ENCODE measurements around the gene GAD2. TPM values are rescaled to one million over a fixed set of nuclear protein-coding genes. Genes with fewer than 3 reads are reported as not detected.

GAD2 gene
- total and polyA plus RNA-seq, 2 experiments from 2014 or later, result 0.56 to 0.86 TPM

DNA sequence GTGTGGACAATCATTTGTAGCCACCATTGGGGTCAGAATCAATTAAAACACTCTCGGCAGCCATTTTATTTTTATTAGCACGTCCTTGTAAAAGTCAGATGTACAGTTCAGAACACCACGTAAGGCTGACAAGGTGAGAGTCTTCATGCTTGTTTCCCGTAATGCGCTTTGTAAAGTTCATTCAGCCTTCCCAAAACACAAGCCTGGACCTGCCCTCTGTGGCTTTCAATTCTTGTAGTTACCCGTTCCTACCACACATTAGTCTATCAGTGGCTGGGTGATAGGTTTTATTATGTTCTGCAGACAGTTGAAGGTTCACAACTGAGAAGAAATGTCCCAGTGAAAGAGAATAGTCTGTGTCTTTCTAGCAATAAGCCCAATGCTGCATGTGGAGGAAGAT, 35.4 kb downstream of the GAD2 start:
- Histone ChIP-seq H3K79me2 (replicated peaks; ENCODE audit: insufficient read depth) (no peaks in the 10 kb centered on the region), H4K20me1 (replicated peaks; ENCODE audit: insufficient read depth) (no peaks in the 10 kb centered on the region), H2AFZ (no peak overlapping the region), H3K36me3 (ENCODE audit: insufficient read depth) (no peaks in the 10 kb centered on the region), H3K4me1 (ENCODE audit: insufficient read depth) (no peaks in the 10 kb centered on the region), H3K4me3 (no peak overlapping the region), H3K27me3 (ENCODE audit: insufficient read depth) (no peaks in the 10 kb centered on the region), H3K27ac (ENCODE audit: low read depth) (no peak overlapping the region), H3K4me2 (no peak overlapping the region), H3F3A (replicated peaks; ENCODE audit: low read depth) (no peaks in the 10 kb centered on the region), H3K9me2 (ENCODE audit: insufficient read depth) (no peaks in the 10 kb centered on the region)
- no peak for ATAC-seq
- DNase-seq (ENCODE audit: low spot score), result no peak
- no peak overlapping the region for H3K4me3 Mint-ChIP-seq
- peaks cover 8% of the 10 kb centered on the region for H3K4me1 Mint-ChIP-seq
- H3K36me3 Mint-ChIP-seq (ENCODE audit: low read depth), result no peaks in the 10 kb centered on the region; the same call in 2 of the 3 replicates
- no peaks in the 10 kb centered on the region for H3K9me3 Mint-ChIP-seq
- TF ChIP-seq, protein P1, sequence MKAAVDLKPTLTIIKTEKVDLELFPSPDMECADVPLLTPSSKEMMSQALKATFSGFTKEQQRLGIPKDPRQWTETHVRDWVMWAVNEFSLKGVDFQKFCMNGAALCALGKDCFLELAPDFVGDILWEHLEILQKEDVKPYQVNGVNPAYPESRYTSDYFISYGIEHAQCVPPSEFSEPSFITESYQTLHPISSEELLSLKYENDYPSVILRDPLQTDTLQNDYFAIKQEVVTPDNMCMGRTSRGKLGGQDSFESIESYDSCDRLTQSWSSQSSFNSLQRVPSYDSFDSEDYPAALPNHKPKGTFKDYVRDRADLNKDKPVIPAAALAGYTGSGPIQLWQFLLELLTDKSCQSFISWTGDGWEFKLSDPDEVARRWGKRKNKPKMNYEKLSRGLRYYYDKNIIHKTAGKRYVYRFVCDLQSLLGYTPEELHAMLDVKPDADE (IDR thresholded peaks at IDR 0.05), result no peak
- TF ChIP-seq NANOG (IDR thresholded peaks at IDR 0.05; ENCODE audit: borderline replicate concordance) (no peak), STAT1 (IDR thresholded peaks at IDR 0.05; ENCODE audit: unreplicated experiment) (no peak), ZNF331 (CRISPR knock-in tag; IDR thresholded peaks at IDR 0.05; ENCODE audit: low read depth) (no peak), JUNB (IDR thresholded peaks at IDR 0.05; ENCODE audit: unreplicated experiment) (no peak)
- H3K27me3 Mint-ChIP-seq (ENCODE audit: insufficient read depth, low read depth, poor library complexity), result peaks cover 4% of the 10 kb centered on the region
- H3K27ac Mint-ChIP-seq, result no peak overlapping the region

DNA sequence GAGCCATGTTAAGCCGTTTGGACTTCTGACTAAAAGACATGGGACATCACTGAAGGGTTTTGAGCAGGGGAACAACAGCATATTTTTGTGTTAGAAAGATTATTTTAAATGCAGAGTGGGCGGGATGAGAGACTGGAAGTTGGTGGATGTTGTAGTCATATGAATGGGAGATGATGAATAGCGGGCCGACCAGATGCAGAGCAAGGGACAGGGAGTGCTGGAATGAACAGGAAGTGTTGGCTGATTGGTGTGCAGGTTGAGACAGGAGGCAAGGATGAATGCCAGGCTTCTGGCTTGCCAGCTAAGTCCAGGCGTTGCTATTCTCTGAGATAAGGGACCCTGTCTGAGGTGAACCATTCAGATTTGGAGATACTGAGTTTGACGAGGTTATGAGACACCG, 38.0 kb downstream of the GAD2 start:
- no peak overlapping the region for H2AFZ ChIP-seq
- H4K20me1 ChIP-seq (replicated peaks; ENCODE audit: insufficient read depth), result no peaks in the 10 kb centered on the region
- H3F3A ChIP-seq (replicated peaks; ENCODE audit: low read depth), result no peaks in the 10 kb centered on the region
- no peak for ATAC-seq
- H3K9me3 Mint-ChIP-seq, result no peaks in the 10 kb centered on the region
- H3K27ac ChIP-seq (ENCODE audit: low read depth), result no peak overlapping the region
- H3K36me3 Mint-ChIP-seq (ENCODE audit: low read depth), result no peaks in the 10 kb centered on the region
- H3K79me2 ChIP-seq (replicated peaks; ENCODE audit: insufficient read depth), result no peaks in the 10 kb centered on the region
- H3K27me3 ChIP-seq (ENCODE audit: insufficient read depth), result no peaks in the 10 kb centered on the region
- no peak overlapping the region for H3K4me3 Mint-ChIP-seq
- H3K27ac Mint-ChIP-seq, result no peak overlapping the region
- H3K4me3 ChIP-seq, result no peak overlapping the region
- peaks cover 4% of the 10 kb centered on the region for H3K27me3 Mint-ChIP-seq (ENCODE audit: insufficient read depth, low read depth, poor library complexity)
- no peaks in the 10 kb centered on the region for H3K4me1 Mint-ChIP-seq
- H3K4me1 ChIP-seq (ENCODE audit: insufficient read depth), result no peaks in the 10 kb centered on the region
- no peak for DNase-seq (ENCODE audit: low spot score)
- H3K9me2 ChIP-seq (ENCODE audit: insufficient read depth), result no peaks in the 10 kb centered on the region
- no peak overlapping the region for H3K4me2 ChIP-seq
- no peaks in the 10 kb centered on the region for H3K36me3 ChIP-seq (ENCODE audit: insufficient read depth)
- TF ChIP-seq EZH2 (IDR thresholded peaks at IDR 0.05; ENCODE audit: low read depth, unreplicated experiment) (no peak), ZNF331 (CRISPR knock-in tag; IDR thresholded peaks at IDR 0.05; ENCODE audit: low read depth) (no peak), ZNF114 (CRISPR knock-in tag; IDR thresholded peaks at IDR 0.05) (no peak), JUNB (IDR thresholded peaks at IDR 0.05; ENCODE audit: unreplicated experiment) (no peak), CREB1 (CRISPR knock-in tag; IDR thresholded peaks at IDR 0.05; ENCODE audit: low read depth) (no peak), NANOG (IDR thresholded peaks at IDR 0.05; ENCODE audit: borderline replicate concordance) (no peak), EZH2phosphoT487 (IDR thresholded peaks at IDR 0.05; ENCODE audit: unreplicated experiment) (no peak), POLR2AphosphoS5 (IDR thresholded peaks at IDR 0.05; ENCODE audit: low read depth) (no peak), STAT1 (IDR thresholded peaks at IDR 0.05; ENCODE audit: unreplicated experiment) (no peak)
- TF ChIP-seq, protein P2, sequence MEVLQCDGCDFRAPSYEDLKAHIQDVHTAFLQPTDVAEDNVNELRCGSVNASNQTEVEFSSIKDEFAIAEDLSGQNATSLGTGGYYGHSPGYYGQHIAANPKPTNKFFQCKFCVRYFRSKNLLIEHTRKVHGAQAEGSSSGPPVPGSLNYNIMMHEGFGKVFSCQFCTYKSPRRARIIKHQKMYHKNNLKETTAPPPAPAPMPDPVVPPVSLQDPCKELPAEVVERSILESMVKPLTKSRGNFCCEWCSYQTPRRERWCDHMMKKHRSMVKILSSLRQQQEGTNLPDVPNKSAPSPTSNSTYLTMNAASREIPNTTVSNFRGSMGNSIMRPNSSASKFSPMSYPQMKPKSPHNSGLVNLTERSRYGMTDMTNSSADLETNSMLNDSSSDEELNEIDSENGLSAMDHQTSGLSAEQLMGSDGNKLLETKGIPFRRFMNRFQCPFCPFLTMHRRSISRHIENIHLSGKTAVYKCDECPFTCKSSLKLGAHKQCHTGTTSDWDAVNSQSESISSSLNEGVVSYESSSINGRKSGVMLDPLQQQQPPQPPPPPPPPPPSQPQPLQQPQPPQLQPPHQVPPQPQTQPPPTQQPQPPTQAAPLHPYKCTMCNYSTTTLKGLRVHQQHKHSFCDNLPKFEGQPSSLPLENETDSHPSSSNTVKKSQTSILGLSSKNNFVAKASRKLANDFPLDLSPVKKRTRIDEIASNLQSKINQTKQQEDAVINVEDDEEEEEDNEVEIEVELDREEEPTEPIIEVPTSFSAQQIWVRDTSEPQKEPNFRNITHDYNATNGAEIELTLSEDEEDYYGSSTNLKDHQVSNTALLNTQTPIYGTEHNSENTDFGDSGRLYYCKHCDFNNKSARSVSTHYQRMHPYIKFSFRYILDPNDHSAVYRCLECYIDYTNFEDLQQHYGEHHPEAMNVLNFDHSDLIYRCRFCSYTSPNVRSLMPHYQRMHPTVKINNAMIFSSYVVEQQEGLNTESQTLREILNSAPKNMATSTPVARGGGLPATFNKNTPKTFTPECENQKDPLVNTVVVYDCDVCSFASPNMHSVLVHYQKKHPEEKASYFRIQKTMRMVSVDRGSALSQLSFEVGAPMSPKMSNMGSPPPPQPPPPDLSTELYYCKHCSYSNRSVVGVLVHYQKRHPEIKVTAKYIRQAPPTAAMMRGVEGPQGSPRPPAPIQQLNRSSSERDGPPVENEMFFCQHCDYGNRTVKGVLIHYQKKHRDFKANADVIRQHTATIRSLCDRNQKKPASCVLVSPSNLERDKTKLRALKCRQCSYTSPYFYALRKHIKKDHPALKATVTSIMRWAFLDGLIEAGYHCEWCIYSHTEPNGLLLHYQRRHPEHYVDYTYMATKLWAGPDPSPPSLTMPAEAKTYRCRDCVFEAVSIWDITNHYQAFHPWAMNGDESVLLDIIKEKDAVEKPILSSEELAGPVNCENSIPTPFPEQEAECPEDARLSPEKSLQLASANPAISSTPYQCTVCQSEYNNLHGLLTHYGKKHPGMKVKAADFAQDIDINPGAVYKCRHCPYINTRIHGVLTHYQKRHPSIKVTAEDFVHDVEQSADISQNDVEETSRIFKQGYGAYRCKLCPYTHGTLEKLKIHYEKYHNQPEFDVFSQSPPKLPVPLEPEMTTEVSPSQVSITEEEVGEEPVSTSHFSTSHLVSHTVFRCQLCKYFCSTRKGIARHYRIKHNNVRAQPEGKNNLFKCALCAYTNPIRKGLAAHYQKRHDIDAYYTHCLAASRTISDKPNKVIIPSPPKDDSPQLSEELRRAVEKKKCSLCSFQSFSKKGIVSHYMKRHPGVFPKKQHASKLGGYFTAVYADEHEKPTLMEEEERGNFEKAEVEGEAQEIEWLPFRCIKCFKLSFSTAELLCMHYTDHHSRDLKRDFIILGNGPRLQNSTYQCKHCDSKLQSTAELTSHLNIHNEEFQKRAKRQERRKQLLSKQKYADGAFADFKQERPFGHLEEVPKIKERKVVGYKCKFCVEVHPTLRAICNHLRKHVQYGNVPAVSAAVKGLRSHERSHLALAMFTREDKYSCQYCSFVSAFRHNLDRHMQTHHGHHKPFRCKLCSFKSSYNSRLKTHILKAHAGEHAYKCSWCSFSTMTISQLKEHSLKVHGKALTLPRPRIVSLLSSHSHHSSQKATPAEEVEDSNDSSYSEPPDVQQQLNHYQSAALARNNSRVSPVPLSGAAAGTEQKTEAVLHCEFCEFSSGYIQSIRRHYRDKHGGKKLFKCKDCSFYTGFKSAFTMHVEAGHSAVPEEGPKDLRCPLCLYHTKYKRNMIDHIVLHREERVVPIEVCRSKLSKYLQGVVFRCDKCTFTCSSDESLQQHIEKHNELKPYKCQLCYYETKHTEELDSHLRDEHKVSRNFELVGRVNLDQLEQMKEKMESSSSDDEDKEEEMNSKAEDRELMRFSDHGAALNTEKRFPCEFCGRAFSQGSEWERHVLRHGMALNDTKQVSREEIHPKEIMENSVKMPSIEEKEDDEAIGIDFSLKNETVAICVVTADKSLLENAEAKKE (CRISPR knock-in tag; IDR thresholded peaks at IDR 0.05), result no peak
- TF ChIP-seq, protein P3, sequence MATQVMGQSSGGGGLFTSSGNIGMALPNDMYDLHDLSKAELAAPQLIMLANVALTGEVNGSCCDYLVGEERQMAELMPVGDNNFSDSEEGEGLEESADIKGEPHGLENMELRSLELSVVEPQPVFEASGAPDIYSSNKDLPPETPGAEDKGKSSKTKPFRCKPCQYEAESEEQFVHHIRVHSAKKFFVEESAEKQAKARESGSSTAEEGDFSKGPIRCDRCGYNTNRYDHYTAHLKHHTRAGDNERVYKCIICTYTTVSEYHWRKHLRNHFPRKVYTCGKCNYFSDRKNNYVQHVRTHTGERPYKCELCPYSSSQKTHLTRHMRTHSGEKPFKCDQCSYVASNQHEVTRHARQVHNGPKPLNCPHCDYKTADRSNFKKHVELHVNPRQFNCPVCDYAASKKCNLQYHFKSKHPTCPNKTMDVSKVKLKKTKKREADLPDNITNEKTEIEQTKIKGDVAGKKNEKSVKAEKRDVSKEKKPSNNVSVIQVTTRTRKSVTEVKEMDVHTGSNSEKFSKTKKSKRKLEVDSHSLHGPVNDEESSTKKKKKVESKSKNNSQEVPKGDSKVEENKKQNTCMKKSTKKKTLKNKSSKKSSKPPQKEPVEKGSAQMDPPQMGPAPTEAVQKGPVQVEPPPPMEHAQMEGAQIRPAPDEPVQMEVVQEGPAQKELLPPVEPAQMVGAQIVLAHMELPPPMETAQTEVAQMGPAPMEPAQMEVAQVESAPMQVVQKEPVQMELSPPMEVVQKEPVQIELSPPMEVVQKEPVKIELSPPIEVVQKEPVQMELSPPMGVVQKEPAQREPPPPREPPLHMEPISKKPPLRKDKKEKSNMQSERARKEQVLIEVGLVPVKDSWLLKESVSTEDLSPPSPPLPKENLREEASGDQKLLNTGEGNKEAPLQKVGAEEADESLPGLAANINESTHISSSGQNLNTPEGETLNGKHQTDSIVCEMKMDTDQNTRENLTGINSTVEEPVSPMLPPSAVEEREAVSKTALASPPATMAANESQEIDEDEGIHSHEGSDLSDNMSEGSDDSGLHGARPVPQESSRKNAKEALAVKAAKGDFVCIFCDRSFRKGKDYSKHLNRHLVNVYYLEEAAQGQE (IDR thresholded peaks at IDR 0.05; ENCODE audit: unreplicated experiment), result no peak

All from GM23338 (cell line).